HG03378 (cell line): ENCODE results near the gene SUPT5H.
A peak's percentile ranks its signal among the peaks of the same experiment; 100 is the strongest.

Experiments used
- ATAC-seq: cut with Tn5 transposase; IDR thresholded peaks from one replicate; pipeline ENCODE4 v1.9.1; 2021; ENCODE audit warnings: mild to moderate bottlenecking, moderate library complexity; ENCODE audit not compliant: unreplicated experiment

SUPT5H gene

GRCh38 chr19:39445196-39446111 is at the start of gene SUPT5H:
TSS of gene SUPT5H (plus strand) at chr19:39445582. CDS start at chr19:39445891, 309 bp downstream.
- ATAC-seq, result peak; percentile 71

GRCh38 chr19:39397360-39398296 is 47.8 kb upstream of the SUPT5H start:
- no peak for ATAC-seq

DNA sequence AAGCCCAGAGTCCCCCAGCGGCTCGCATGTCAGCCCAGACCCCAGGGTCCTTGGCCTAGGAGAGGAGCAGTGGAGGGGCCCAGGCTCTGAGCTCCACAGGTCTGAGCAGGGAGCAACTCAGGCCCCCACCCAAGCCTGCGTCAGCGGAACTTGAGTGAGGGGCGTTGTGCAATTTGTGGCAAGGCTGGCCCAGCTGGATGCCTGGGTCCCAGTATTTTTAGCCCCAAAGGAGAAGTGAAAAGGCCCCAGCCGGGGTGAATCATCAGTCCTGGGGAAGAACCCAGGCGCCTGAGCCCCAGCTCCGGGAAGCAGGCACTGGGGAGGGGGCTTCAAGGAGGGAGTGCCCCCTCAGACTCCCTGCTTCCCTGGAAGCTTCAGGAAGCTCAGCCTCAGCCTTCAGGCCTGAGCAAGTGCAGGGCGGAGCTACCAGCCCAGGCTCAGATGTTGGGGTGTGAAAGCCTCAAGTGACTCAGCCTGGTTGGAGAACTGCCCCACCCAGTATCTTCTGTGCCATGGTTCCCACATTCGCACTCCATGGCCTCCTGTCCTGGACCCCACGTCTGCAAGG is 47.0 kb upstream of the SUPT5H start:
- no peak for ATAC-seq

DNA sequence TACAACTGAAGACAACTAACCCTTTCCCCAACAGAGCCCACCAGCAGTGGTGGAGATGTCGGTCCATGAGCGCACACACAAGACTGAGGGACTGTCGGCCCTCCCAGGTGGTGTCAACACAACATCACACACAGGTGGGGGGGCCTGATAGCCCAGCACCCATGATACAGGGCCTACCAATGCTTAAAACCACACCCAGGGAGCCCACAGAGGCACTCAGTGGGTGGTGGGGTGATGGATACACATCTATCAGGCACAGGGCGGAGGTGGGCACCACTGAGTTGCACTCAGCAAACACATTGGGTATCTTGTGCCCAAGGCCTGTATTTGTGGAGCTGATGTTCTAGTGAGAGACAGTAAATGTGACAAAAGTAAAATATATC is 45.7 kb upstream of the SUPT5H start:
- ATAC-seq, result no peak

- no peak for ATAC-seq
Observed at GRCh38 chr19:39400061-39400460, 45.3 kb upstream of the SUPT5H start.

GRCh38 chr19:39401070-39401548 is 44.3 kb upstream of the SUPT5H start:
- no peak for ATAC-seq

DNA sequence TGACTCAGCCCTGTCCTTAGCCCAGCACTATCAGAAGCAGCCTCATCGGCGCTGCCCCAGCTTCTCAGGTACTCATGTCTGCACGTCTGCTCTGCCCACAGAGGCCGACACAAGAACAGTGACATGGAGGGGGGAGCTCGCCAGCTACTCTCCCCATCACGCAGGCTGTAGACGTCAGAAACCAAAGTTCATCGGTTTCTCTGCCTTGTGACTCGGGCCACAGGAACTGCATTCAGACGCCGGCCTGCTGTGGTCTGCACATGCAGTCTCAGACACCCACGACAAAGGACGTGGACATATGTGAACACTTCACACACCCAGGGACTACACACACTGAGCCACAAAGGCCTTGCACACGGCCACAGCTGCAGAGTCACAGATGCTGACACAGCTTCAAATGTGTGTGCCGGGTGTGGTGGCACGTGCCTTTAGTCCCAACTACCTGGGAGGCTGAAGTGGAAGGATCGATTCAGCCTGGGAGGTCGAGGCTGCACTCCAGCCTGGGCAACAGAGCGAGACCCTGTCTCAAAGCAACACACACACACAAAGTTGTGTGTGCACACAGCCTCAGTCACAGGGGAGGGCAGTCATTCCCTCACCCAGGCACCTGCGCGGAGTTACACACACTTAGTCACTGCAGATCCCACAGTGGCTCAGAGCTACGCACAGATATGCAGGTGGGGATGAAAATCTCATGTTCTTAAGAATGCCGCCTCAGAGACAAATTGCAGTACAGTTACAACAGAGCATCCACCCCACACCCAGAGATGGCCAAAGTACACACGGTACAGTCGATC is 43.6 kb upstream of the SUPT5H start:
- ATAC-seq, result peak; percentile 20

GRCh38 chr19:39402346-39403300 is 42.8 kb upstream of the SUPT5H start:
- ATAC-seq, result peak; percentile 14

- ATAC-seq, result peak; percentile 23
Observed at GRCh38 chr19:39403331-39404312, 41.8 kb upstream of the SUPT5H start.

DNA sequence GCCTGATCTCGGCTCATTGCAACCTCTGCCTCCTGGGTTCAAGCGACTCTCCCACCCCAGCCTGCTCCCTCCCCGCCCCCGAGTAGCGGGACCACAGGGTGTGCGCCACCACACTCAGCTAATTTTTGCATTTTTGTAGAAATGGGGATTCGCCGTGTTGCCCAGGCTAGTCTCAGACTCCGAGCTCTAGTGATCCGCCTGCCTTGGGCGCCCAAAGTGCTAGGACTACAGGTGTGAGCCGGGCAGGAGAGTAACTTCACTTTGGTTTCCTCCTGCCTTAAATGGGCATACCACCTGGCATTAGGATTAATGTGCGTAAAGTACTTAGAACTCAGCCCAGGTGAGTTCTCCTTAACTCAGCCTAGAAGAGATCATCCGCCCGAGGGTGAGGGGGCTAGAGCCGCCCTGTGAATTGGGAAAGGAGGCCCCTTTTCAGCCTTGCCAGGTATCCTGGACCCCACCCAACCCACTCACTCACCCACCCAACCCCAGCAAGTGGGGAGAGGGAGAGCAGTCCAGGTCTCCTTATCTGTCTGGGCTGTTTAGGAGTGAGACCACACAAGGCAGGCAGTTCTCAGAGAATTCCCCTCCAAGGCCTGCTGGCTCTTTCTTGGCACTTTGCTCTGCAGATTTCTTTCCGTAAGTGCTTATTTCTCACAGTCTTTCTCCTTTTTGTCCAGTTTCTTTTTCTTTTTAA is 40.0 kb upstream of the SUPT5H start:
- no peak for ATAC-seq

GRCh38 chr19:39405958-39406655 is 39.3 kb upstream of the SUPT5H start:
- no peak for ATAC-seq

DNA sequence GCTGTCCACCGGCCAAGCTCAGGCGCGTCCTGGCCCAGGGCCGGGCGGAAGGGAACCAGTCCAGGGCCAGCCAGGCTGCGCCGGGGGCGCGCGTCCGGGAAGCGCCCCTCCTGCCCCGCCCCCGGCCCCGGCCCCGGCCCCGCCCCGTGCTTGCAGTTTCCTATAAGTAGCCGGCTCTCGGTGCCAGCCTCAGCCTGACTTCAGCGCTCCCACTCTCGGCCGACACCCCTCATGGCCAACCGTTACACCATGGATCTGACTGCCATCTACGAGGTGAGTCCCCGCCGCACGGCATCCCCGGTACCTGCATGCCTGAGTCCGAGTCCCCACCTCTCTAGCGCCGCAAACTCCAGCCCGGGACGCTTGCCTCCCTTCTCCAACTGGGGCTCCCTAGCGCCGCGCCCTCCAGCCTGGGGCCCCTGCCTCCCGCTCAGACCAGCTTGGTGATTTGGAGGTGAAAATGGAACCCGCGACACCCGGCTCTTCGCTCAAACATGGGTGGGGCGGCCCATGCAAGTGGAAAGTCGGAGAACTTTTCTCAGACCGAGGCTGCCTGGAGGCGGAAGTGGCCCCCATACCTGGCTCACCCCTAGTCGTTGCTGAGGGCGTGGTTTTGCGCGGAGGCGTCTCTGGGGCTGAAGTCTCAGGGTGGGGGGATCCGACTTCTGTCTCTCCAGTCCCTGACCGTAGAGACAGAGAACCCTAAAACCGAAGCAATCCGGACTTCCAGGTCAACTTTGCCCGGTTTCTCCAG is 38.5 kb upstream of the SUPT5H start, which contains the start of gene ZFP36:
ZFP36 (plus strand) TSS at position 192 of the 754 bp plus-strand sequence; CDS start at position 250, 58 bp downstream.
- no peak for ATAC-seq

DNA sequence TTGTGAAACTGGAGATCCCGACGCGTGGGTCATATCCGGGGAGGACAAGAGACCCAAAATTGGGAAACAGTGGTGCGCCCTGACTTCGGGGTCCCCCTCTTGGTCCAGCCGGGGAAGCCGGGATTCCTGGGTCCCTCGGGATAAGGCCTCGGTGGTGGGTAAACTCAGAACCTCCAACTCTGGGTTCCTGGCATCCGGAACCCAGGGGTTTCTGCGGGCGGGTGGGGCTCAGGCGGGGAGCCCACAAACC is 38.0 kb upstream of the SUPT5H start:
- ATAC-seq, result no peak

GRCh38 chr19:39407660-39408391 is 37.6 kb upstream of the SUPT5H start:
- ATAC-seq, result no peak

GRCh38 chr19:39408392-39409207 is 36.8 kb upstream of the SUPT5H start:
- ATAC-seq, result no peak
